Peyer's patch (tissue), 4 donors: Measurements from ENCODE around the gene REL.

ENCODE experiments used
- POLR2A ChIP-seq, 2 donors: fragments of 450-650 bp; IDR thresholded peaks; one replicate each; pipeline ENCODE4 v1.5.1; 2017; ENCODE audit warnings: antibody characterized with exemption in 2 of 2, mild to moderate bottlenecking in 2 of 2, moderate library complexity in 2 of 2
- TF ChIP-seq, protein P1 (sequence below), 6 experiments: fragments of 450-650 bp in 4 of 6; fragments of 200-600 bp in 2 of 6; sonication (generic) in 1 of 6; IDR thresholded peaks; one replicate each; pipeline ENCODE4 v1.5.1; 2017 to 2019; ENCODE audit warnings: antibody characterized with exemption in 6 of 6, mild to moderate bottlenecking in 3 of 6, moderate library complexity in 1 of 6

DNA sequence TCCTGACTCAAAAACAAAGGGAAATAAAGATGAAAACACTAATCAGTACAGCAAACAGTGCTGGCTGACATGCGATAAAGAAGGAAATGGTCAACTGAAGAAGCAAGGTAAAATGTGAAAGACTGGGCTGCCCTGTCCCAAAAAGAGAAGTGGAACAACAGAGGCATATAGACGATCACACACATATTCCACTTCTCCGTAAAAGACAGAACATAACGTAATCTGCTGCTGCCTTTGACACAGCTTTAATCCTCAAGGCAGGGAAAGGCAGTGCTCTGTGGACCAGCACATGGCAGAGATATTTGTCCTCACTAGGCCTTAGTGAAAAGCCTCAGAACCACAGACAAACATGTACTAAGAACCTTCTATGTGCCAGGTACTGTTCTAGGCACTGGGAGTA lies 24.3 kb upstream of the REL start:
- TF ChIP-seq POLR2A (IDR thresholded peaks at IDR 0.05), result no peak
- TF ChIP-seq, protein P1, sequence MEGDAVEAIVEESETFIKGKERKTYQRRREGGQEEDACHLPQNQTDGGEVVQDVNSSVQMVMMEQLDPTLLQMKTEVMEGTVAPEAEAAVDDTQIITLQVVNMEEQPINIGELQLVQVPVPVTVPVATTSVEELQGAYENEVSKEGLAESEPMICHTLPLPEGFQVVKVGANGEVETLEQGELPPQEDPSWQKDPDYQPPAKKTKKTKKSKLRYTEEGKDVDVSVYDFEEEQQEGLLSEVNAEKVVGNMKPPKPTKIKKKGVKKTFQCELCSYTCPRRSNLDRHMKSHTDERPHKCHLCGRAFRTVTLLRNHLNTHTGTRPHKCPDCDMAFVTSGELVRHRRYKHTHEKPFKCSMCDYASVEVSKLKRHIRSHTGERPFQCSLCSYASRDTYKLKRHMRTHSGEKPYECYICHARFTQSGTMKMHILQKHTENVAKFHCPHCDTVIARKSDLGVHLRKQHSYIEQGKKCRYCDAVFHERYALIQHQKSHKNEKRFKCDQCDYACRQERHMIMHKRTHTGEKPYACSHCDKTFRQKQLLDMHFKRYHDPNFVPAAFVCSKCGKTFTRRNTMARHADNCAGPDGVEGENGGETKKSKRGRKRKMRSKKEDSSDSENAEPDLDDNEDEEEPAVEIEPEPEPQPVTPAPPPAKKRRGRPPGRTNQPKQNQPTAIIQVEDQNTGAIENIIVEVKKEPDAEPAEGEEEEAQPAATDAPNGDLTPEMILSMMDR (IDR thresholded peaks at IDR 0.05), result no peak
